ENCODE measurements around the gene LRP5. TPM values are rescaled to one million over a fixed set of nuclear protein-coding genes. Genes with fewer than 3 reads are reported as not detected.

Gene LRP5
- total RNA-seq, 1 donor from 2014 or later: 82.4 TPM

DNA sequence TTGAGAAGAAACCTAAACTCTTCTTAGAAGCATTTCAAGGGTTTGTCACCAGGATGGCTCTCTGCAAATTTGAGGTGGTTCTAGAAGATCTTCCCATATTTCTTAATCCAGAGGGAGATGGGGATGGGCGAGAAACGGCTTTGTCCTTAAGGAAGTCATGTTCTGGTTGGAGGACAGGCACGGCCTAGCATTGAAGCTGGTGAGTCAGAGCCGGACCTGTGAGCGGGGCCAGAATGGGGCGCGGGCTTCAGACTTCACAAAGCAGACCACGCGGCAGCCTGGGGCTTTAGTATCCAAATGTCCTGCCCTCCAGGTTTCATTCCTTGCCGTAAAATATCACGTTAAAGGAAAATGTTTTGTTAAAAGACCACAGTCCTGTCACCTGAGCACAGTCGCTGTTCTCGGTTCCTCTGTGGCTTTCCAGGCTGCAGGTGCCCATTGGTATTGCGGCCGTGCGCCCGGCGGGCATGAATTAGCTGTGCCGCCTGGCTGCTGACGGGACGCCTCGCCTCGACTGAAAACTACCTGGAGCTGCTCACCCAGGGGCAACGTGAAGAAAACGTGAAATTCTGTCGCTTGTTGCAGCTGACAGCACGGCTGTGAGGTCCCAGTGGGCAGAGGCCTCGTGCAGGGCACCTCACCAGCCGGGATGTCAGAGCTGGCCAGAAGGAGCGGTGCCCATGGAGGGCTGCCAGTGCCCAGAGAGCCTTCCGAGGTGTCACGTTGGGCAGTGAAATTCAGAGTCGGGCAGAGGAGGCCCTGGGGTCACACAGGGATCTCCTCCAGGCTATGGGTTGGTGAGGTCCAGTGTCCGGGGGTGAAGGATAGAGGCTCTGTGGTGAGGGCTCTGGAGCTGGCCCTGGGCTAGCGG, 59.0 kb downstream of the LRP5 start:
- no peak for DNase-seq (ENCODE audit: low spot score)

DNA sequence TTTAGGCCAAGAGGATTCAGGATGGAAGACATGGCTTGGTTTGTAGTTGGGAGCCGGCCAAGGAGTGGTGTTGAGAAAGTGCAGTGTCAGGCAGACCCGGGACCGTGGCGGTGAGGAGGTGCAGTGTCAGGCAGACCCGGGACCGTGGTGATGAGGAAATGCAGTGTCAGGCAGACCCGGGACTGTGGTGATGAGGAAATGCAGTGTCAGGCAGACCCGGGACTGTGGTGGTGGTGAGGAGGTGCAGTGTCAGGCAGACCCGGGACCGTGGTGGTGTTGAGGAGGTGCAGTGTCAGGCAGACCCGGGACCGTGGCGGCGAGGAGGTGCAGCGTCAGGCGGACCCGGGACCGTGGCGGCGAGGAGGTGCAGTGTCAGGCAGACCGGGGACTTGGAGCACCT, 59.7 kb downstream of the LRP5 start:
- no peak for DNase-seq (ENCODE audit: low spot score)

GRCh38 chr11:68372625-68373024, 60.2 kb downstream of the LRP5 start:
- no peak for DNase-seq (ENCODE audit: low spot score)

- no peak for DNase-seq (ENCODE audit: low spot score)
Measured at GRCh38 chr11:68373189-68373814, 60.9 kb downstream of the LRP5 start.

DNA sequence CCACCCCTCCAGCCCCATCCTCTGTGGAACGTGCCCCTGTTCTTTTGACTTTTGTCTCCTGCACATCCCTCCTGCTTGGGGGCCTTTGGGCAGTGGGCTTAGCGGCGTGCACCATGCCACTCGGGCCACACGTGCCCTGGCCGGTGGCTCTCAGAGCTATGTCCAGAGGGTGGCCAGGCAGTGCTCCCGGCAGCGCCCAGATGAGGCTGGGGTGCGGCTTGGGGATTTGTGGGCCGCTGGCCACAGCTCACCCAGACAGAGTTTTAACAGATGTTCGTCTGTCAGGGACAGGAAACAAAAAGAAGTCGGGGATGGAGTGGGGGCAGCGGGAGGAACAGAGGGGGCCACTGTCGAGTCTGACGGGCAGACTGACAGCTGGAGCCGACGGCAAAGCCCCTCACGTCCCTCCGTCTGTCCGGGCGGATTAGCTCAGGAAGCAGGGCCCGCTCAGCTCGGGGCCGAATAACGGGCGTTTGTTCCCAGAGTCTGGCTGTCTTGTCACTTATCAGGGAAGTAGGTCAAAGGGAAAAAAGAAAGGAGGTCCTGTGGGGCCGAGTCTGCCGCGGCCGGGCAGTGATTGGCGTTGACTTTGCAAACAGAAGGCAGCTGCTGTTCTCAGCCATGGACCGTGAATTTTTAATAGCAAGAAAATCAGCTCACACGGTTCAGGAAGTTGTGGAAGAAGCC, 61.6 kb downstream of the LRP5 start:
- DNase-seq (ENCODE audit: low spot score): no peak

- no peak for DNase-seq (ENCODE audit: low spot score)
Measured at GRCh38 chr11:68374531-68374930, 62.1 kb downstream of the LRP5 start.

DNA sequence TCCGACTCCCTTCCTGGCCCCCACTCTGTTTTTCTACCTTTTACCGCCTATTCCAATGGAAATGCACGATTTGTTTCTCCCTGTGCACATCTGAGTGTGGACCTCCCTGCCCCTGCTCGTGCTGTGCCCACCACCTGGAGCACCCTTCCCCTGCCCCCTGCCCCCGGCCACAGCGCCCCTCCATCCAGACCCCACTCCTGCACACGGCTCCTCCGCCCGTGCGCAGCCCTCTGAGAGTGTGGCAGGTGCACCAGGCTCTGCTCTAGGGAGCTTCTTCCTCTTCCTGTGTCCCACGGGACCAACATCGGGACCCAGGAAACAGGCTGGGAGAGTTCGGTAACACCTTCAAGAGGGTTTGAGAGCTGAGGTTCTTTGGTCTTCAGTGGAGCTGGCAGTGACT, 62.9 kb downstream of the LRP5 start:
- DNase-seq (ENCODE audit: low spot score): no peak

- no peak for DNase-seq (ENCODE audit: low spot score)
Measured at GRCh38 chr11:68375766-68376165, 63.4 kb downstream of the LRP5 start.

- DNase-seq (ENCODE audit: low spot score): no peak
Measured at GRCh38 chr11:68377389-68377795, 65.0 kb downstream of the LRP5 start.

DNA sequence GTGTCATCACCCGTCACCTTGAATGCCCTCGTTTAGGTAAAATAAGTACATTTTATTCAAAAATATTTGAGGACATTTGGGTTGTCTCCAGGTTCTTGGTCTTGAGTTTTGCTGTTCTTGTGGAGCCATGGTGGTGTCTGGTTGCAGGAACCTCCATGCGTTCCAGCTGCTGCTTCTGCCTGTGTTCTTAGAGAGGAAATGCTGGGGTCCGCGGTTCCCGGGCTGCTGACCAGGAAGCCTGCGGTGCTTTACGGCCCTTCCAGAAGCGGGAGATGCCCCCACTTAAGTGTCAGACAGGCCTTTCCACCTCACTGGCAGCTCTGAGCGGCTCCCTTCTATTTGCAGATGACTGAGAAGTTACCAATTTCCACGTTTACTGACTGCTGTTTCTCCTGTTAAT, 66.8 kb downstream of the LRP5 start:
- DNase-seq (ENCODE audit: low spot score): no peak

DNA sequence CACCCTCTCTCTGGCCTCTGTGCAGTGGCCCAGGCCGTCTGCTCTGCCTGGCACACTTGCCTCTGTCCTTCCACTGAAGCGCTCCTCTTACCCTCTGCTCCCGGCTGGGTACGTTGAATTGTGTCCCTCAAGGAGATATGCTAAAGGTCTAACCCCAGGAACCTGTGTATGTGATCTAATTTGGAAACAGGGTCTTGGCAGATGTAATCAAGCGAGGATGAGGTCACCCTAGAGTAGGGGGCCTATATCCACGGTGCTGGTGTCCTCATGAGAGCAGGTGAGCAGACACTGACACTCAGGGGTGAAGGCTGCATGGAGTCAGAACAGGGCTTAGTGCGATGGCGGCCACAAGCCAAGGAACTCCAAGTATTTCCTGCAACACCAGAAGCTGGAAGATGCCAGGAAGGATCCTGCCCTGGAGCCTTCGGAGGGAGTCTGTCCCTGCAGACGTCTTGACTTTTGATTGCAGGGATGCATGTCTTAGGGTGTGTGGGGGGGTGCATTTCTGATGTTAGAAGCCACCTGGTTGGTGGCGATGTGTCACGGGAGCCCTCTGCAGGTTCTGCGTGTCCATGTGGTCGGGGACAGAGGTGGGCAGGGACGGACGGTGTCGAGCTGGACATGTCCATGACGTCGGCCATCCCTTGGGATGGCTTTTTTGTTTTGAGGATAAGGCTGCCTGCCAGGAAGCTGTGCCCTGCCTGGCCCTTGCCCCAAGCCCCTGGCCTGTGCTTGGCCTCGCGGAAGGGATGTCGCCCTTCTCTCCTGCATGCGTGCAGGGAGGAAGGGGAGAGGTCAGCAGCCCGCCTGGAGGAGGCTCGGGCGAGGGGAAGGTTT, 68.6 kb downstream of the LRP5 start:
- DNase-seq (ENCODE audit: low spot score): no peak

- DNase-seq (ENCODE audit: low spot score): no peak
Measured at GRCh38 chr11:68381716-68382115, 69.3 kb downstream of the LRP5 start.

DNA sequence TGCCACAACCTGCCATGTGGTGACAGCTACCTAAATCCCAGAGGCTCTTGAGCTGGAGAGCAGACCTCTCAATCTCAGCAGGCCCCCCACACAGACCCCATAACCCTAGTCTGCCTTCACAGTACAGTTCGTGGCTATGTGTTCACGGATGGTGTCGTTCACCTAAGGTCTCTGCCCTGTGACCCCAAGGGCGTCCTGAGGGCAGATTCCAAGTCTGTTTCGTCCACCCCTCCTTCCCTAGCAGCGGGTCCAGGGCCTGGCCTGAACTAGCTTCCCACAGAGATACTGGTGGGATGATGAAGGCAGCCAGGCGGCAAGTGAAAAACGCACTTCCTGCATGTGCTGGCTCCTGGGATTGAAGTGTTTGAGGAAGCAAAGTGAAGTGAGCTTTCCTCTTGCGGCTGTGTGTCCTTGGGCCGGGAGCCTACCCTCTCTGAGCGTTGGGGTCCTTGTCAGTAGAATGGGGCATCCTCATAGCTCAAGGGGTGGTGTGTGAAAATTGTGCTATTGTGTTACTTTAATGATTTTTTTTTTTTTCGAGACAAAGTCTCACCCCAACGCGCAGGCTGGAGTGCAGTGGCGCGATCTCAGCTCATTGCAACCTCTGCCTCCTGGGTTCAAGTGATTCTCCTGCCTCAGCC, 70.1 kb downstream of the LRP5 start:
- no peak for DNase-seq (ENCODE audit: low spot score)

- peak; percentile 72 for DNase-seq (ENCODE audit: low spot score)
Measured at GRCh38 chr11:68383976-68384501, 71.6 kb downstream of the LRP5 start.

DNA sequence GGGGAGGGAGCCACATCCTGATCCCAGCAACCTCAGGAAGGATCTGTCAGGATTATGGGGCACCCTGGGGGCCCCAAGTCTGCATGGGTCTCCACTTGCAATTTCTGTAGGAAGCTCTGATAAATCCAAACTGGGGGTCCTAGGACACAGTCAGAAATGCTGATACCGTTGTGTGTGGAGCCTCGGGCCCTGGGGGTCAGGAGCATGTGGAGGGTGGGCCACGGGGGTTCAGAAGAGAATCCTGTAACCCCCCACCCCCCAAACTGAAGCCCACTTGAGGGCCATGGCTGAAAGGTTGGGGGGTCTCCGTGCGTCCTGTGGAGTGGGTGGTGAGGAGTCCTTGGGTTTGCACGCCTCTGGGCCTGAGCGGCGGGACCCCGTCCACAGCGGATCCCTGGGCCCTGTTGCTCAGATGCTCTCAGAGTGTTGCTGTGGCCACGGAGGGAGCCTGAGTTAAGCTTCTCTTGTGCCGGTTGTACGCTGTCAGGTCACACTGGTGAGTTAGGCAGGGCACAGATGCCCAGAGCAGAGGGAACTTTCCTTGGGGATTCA, 72.2 kb downstream of the LRP5 start:
- DNase-seq (ENCODE audit: low spot score): no peak

DNA sequence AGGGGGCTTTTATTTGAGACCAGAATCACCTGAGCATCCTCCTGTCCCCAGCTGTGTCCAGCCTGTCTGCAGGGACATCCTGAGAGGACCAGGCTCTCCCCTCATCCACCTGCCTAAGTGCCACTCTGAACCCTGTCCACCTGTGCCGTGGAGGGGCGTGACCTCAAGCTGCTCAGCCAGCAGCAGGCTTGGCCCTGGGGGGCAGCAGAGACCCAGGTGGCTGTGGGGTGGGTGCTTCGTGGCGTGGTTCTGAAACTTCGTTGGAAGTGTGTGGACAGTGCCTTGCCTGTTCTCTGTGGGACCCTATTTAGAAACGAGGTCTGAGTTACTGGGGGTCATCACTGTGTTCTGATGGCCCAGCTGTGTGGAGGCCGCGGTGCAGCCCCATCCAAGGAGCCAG, 72.7 kb downstream of the LRP5 start:
- no peak for DNase-seq (ENCODE audit: low spot score)

DNA sequence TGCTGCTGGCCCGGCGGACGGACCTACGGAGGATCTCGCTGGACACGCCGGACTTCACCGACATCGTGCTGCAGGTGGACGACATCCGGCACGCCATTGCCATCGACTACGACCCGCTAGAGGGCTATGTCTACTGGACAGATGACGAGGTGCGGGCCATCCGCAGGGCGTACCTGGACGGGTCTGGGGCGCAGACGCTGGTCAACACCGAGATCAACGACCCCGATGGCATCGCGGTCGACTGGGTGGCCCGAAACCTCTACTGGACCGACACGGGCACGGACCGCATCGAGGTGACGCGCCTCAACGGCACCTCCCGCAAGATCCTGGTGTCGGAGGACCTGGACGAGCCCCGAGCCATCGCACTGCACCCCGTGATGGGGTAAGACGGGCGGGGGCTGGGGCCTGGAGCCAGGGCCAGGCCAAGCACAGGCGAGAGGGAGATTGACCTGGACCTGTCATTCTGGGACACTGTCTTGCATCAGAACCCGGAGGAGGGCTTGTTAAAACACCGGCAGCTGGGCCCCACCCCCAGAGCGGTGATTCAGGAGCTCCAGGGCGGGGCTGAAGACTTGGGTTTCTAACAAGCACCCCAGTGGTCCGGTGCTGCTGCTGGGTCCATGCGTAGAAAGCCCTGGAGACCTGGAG, 74.1 kb downstream of the LRP5 start:
- DNase-seq (ENCODE audit: low spot score): no peak

GRCh38 chr11:68387840-68388239, 75.4 kb downstream of the LRP5 start:
- no peak for DNase-seq (ENCODE audit: low spot score)

DNA sequence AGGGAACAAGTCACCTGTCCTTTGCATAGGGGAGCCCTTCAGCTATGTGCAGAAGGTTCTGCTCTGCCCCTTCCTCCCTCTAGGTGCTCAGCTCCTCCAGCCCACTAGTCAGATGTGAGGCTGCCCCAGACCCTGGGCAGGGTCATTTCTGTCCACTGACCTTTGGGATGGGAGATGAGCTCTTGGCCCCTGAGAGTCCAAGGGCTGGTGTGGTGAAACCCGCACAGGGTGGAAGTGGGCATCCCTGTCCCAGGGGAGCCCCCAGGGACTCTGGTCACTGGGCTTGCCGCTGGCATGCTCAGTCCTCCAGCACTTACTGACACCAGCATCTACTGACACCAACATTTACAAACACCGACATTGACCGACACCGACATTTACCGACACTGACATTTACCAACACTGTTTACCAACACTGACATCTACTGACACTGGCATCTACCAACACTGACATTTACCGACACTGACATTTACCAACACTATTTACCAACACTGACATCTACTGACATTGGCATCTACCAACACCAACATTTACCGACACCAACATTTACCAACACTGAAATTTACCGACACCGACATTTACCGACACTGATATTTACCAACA, 76.3 kb downstream of the LRP5 start:
- no peak for DNase-seq (ENCODE audit: low spot score)

GRCh38 chr11:68390315-68390714, 77.9 kb downstream of the LRP5 start:
- no peak for DNase-seq (ENCODE audit: low spot score)
